ENCODE data around the gene ANGPTL4.

The ANGPTL4 gene

GRCh38 chr19:8386990-8387389 is 23.0 kb downstream of the ANGPTL4 start:
- no peak for DNase-seq (ENCODE audit: low read depth, low spot score)
- H3K27ac ChIP-seq, result no peak overlapping the region

GRCh38 chr19:8387688-8388611 is 24.0 kb downstream of the ANGPTL4 start:
- H3K27ac ChIP-seq, result no peak overlapping the region
- DNase-seq (ENCODE audit: low read depth, low spot score), result no peak

- H3K27ac ChIP-seq, result no peak overlapping the region
- DNase-seq (ENCODE audit: low read depth, low spot score), result no peak
These were observed 24.6 kb downstream of the ANGPTL4 start for GRCh38 chr19:8388612-8388958.

GRCh38 chr19:8389891-8390616 is 26.1 kb downstream of the ANGPTL4 start, which contains the start of gene RAB11B:
Gene RAB11B, plus strand, starts transcription at chr19:8390360. Its CDS starts 57 bp downstream, at chr19:8390417.
- H3K27ac ChIP-seq, result peak within 1 kb of the TSS; percentile 96
- DNase-seq (ENCODE audit: low read depth, low spot score), result peak; percentile 100

GRCh38 chr19:8390617-8390981 is 26.6 kb downstream of the ANGPTL4 start:
- H3K27ac ChIP-seq, result peak overlapping the region; percentile 96
- DNase-seq (ENCODE audit: low read depth, low spot score), result peak; percentile 45

GRCh38 chr19:8391198-8392016 is 27.5 kb downstream of the ANGPTL4 start:
- no peak overlapping the region for H3K27ac ChIP-seq
- DNase-seq (ENCODE audit: low read depth, low spot score), result no peak

- no peak overlapping the region for H3K27ac ChIP-seq
- no peak for DNase-seq (ENCODE audit: low read depth, low spot score)
These were observed 28.1 kb downstream of the ANGPTL4 start for GRCh38 chr19:8392017-8392591.

GRCh38 chr19:8393192-8393870 is 29.4 kb downstream of the ANGPTL4 start:
- DNase-seq (ENCODE audit: low read depth, low spot score), result no peak
- H3K27ac ChIP-seq, result no peak overlapping the region

GRCh38 chr19:8393871-8394250 is 29.9 kb downstream of the ANGPTL4 start:
- H3K27ac ChIP-seq, result peak overlapping the region; percentile 75

GRCh38 chr19:8395621-8396082 is 31.7 kb downstream of the ANGPTL4 start:
- H3K27ac ChIP-seq, result peak overlapping the region; percentile 75
- DNase-seq (ENCODE audit: low read depth, low spot score), result no peak

More at GRCh38 chr19:8393871-8394250, 29.9 kb downstream of the ANGPTL4 start:
- DNase-seq (ENCODE audit: low read depth, low spot score), result no peak

- no peak overlapping the region for H3K27ac ChIP-seq
- DNase-seq (ENCODE audit: low read depth, low spot score), result no peak
These were observed 32.2 kb downstream of the ANGPTL4 start for GRCh38 chr19:8396185-8396562.

GRCh38 chr19:8396563-8397203 is 32.7 kb downstream of the ANGPTL4 start:
- DNase-seq (ENCODE audit: low read depth, low spot score), result no peak
- peak overlapping the region; percentile 6 for H3K27ac ChIP-seq

GRCh38 chr19:8397271-8397670 is 33.3 kb downstream of the ANGPTL4 start:
- DNase-seq (ENCODE audit: low read depth, low spot score), result no peak
- H3K27ac ChIP-seq, result peak overlapping the region; percentile 6

GRCh38 chr19:8397746-8398310 is 33.9 kb downstream of the ANGPTL4 start:
- DNase-seq (ENCODE audit: low read depth, low spot score), result no peak
- H3K27ac ChIP-seq, result no peak overlapping the region

- DNase-seq (ENCODE audit: low read depth, low spot score), result no peak
- no peak overlapping the region for H3K27ac ChIP-seq
These were observed 34.4 kb downstream of the ANGPTL4 start for GRCh38 chr19:8398311-8398771.

- DNase-seq (ENCODE audit: low read depth, low spot score), result no peak
- no peak overlapping the region for H3K27ac ChIP-seq
These were observed 35.8 kb downstream of the ANGPTL4 start for GRCh38 chr19:8399681-8400188.

- no peak for DNase-seq (ENCODE audit: low read depth, low spot score)
- H3K27ac ChIP-seq, result no peak overlapping the region
These were observed 38.0 kb downstream of the ANGPTL4 start for GRCh38 chr19:8401981-8402411.

GRCh38 chr19:8403098-8403819 is 39.3 kb downstream of the ANGPTL4 start:
- no peak overlapping the region for H3K27ac ChIP-seq
- no peak for DNase-seq (ENCODE audit: low read depth, low spot score)

All from epithelial cell of prostate (primary cell).